ENCODE results near the gene TMEM238. TPM values are rescaled to one million over a fixed set of nuclear protein-coding genes. Genes with fewer than 3 reads are reported as not detected.
A peak's percentile ranks its signal among the peaks of the same experiment; 100 is the strongest.

Gene TMEM238
- polyA plus RNA-seq, 1 of the 3 experiments (the other 2 are of a cell fraction), result 0.12 TPM

DNA sequence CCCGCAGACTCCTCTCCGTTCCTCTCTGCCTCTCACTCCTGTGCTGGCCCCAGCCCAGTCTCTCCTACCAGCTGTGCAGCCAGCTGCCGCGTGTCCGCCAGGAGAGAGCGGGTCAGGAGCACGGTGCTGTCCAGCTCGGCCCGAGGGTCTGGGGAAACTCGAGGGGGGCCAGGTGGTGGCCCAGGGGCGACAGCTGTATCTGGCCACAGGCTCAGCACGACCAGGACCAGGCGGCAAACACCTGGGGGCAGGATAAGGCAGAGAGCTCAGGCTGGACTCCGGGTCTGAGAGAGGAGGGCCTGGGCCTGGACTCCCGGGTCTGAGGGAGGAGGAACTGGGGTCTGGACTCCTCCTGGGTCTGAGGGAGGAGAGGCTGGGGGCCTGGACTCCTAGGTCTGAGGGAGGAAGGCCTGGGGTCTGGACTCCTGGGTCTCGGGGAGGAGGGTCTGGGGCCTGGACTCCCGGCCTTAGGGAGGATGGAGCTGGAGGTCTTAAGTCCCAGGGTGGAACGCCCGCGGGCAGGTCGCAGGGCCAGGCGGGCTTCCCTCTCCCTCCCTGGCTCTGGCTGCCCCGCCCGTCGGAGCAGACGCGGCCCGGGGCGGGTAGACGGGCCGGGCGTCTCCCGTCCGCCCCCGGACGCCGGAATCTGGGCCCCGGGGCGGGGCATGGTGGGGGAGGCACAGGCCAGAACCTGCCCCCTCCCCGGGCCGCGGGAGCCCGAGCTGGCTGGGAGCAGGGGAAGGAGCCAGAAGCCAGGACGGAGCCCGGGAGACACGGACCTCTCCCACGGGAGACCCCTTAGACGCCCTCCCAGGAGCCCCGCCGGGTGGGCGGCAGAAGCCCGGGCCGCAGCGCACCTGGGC, 15.2 kb downstream of the TMEM238 start:
- Histone ChIP-seq H3K4me3 (ENCODE audit: low read depth in 2 of 2, low read length in 1 of 2) (peak overlapping the region; percentile 45 to 58), H2AFZ (ENCODE audit: low read depth) (peak overlapping the region; percentile 63; the same call in 1 of the 2 replicates), H3K36me3 (replicated peaks in 1 of 2; ENCODE audit: control insufficient read depth in 1 of 2, insufficient read depth in 2 of 2, low read length in 1 of 2) (peaks cover 0 to 4% of the 10 kb centered on the region in 2 experiments), H3K9me3 (no peaks in the 10 kb centered on the region), H3K4me1 (ENCODE audit: control insufficient read depth in 1 of 2, insufficient read depth in 2 of 2, low read depth in 1 of 2, low read length in 1 of 2) (peaks cover 23 to 24% of the 10 kb centered on the region in 2 experiments; a peak in 3 of 4 replicates), H3K9me2 (no peaks in the 10 kb centered on the region), H3F3A (replicated peaks; ENCODE audit: insufficient read depth) (peaks cover 29% of the 10 kb centered on the region), H3K9ac (peak overlapping the region; percentile 63), H3K4me2 (peak overlapping the region; percentile 76), H3K27me3 (ENCODE audit: insufficient read depth) (no peaks in the 10 kb centered on the region), H3K27ac (ENCODE audit: low read depth in 2 of 2, low read length in 1 of 2) (peak overlapping the region in 1 of 2 experiments; percentile 47; a peak in 1 of 4 replicates), H3K79me2 (ENCODE audit: insufficient read depth) (peaks cover 14% of the 10 kb centered on the region), H4K20me1 (ENCODE audit: insufficient read depth) (no peaks in the 10 kb centered on the region)
- peak; percentile 77 for DNase-seq
- TF ChIP-seq NFIC (IDR thresholded peaks at IDR 0.05; ENCODE audit: borderline replicate concordance), result no peak
- no peak for TF ChIP-seq FOXM1 (IDR thresholded peaks at IDR 0.05; ENCODE audit: low read depth)
- TF ChIP-seq, protein P1, sequence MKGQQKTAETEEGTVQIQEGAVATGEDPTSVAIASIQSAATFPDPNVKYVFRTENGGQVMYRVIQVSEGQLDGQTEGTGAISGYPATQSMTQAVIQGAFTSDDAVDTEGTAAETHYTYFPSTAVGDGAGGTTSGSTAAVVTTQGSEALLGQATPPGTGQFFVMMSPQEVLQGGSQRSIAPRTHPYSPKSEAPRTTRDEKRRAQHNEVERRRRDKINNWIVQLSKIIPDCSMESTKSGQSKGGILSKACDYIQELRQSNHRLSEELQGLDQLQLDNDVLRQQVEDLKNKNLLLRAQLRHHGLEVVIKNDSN (IDR thresholded peaks at IDR 0.05; ENCODE audit: borderline replicate concordance, low read depth), result no peak
- no peak for TF ChIP-seq RXRA (IDR thresholded peaks at IDR 0.05; ENCODE audit: borderline replicate concordance, low read depth)
- no peak for TF ChIP-seq YY1 (IDR thresholded peaks at IDR 0.05; ENCODE audit: low read depth)
- TF ChIP-seq GATA2 (CRISPR knock-in tag; IDR thresholded peaks at IDR 0.05), result no peak
- TF ChIP-seq, protein P2, sequence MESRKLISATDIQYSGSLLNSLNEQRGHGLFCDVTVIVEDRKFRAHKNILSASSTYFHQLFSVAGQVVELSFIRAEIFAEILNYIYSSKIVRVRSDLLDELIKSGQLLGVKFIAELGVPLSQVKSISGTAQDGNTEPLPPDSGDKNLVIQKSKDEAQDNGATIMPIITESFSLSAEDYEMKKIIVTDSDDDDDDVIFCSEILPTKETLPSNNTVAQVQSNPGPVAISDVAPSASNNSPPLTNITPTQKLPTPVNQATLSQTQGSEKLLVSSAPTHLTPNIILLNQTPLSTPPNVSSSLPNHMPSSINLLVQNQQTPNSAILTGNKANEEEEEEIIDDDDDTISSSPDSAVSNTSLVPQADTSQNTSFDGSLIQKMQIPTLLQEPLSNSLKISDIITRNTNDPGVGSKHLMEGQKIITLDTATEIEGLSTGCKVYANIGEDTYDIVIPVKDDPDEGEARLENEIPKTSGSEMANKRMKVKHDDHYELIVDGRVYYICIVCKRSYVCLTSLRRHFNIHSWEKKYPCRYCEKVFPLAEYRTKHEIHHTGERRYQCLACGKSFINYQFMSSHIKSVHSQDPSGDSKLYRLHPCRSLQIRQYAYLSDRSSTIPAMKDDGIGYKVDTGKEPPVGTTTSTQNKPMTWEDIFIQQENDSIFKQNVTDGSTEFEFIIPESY (IDR thresholded peaks at IDR 0.05; ENCODE audit: borderline replicate concordance, low read depth), result no peak
- TF ChIP-seq, protein P3, sequence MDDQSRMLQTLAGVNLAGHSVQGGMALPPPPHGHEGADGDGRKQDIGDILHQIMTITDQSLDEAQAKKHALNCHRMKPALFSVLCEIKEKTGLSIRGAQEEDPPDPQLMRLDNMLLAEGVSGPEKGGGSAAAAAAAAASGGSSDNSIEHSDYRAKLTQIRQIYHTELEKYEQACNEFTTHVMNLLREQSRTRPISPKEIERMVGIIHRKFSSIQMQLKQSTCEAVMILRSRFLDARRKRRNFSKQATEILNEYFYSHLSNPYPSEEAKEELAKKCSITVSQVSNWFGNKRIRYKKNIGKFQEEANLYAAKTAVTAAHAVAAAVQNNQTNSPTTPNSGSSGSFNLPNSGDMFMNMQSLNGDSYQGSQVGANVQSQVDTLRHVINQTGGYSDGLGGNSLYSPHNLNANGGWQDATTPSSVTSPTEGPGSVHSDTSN (IDR thresholded peaks at IDR 0.05), result no peak
- TF ChIP-seq TCF12 (IDR thresholded peaks at IDR 0.05), result no peak
- no peak for TF ChIP-seq GABPA (IDR thresholded peaks at IDR 0.05; ENCODE audit: low read depth)
- TF ChIP-seq POLR2AphosphoS5 (IDR thresholded peaks at IDR 0.05; ENCODE audit: low read depth, low read length), result no peak
- TF ChIP-seq CHD2 (IDR thresholded peaks at IDR 0.05; ENCODE audit: low read length, partially characterized antibody), result no peak
- no peak for TF ChIP-seq SMC3 (IDR thresholded peaks at IDR 0.05; ENCODE audit: low read depth, low read length)
- ChIA-PET CTCF (interaction anchor here (1.1 to 2.5 kb wide), 6 partner anchors 15 to 282 kb away, joined by 3 to 10 read pairs (median 6); partner anchors contain the start of genes KMT5C and TMEM238), POLR2A (interaction anchor here (0.7 to 2.8 kb wide), 3 partner anchors 14 to 39 kb away, joined by 3 to 14 read pairs (median 4); partner anchors contain the start of genes TMEM238 and UBE2S)
- 42% methylated on average over 18 of the region's 54 CpGs for WGBS (ENCODE audit: low lambda C conversion rate)
